DMS79 (cell line): Measurements from ENCODE around the gene CTNND2.
"Not testable (repeated sequence)": the region's sequence is repeated elsewhere in the genome, so short reads cannot be mapped to it uniquely, and the experiment has no call there.

Source experiments
- DNase-seq: peaks from one replicate; lab custom pipeline; 2025; lab: John Stamatoyannopoulos, UW

Gene CTNND2

DNA sequence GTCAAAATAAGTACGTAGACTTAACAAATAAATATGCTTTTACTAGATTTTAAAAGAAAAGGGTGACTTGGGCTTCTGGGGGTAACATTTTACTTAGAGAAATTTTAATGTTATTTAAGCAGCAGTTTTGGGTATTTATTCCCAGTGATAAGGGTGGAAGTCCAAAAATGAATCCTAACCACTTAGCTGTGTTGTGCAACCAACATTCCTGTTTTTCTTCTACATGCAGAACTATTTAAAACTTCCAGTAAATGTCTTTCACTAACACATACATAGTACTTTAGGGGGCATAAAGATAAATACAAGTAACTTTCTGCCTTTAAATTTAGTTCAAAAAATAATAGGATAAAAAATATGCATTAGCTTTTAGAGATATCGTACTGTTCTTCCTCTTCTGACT, 436.7 kb downstream of the CTNND2 start:
- no peak for DNase-seq

DNA sequence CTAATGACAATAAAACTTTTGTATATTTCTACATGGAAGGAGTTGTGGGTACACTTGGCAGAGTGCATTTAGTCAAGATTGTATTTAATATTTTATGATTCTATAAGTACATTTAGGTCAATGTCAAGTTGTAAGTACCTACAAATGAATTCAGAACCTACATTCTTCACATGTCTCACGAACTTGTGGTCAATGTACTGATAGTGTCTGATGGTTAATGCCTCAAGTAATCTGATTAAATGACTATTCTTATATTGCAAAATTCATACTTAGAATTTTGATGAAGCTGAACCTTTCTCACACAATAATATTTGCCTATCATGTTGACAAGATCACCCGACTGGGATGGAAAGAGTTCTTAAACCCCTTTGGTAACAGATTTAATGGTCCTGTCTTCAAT, 444.5 kb downstream of the CTNND2 start:
- no peak for DNase-seq

DNA sequence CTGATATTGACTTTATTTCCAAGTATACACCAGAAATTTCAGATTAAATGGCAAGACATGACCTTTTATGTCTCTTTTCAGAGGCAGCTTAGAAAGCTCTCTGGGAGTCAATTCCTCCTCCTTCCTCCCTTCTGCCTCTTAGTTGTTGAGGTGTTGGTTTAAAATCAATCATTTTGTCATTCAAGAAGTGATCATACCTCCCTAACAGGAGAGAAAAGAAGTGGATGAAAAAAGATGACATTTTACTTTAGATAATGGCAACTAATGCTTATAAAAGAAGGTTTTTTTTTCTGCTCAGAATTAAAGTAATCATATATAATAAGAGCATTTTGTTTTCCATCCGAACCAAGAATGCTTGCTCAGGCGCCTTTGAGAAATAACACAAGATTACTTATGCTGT, 448.7 kb downstream of the CTNND2 start:
- DNase-seq, result no peak

DNA sequence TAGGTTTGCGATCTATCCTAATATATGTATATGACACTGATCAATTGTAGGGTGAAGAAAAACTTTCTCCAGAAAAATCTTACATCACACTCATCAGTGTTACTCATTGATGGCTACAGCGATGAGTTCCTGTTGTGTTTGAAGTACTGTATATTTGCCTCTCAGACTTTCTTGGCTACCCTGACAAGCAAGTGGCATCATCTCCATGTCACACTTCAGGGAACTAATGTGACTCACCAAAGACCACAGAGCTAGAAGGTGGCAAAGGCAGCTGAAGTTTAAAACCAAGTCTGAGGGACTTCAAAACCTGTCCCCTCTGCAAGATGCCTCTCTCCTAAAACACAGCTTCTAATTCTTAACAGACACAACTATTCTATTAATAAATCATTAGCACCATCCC, 451.4 kb downstream of the CTNND2 start:
- no peak for DNase-seq

DNA sequence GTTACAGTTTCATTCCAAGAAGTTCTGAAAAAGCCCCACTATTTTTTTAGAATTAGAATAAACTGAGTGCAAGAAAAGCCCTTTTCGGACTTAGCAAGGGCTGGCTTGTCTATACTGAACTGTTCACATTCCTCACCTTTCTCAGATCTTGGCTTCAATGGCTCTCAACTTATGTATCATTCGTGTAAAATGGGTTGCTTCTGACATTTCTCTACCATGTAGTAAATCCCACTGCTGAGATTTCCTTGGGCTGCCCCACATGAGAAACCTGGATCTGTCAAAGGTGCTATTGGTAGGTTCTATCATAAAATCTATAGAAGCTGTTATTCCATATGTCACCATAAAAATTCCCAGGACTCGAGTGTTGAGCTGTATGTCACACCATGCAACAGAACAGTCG, 454.3 kb downstream of the CTNND2 start:
- DNase-seq, result no peak

DNA sequence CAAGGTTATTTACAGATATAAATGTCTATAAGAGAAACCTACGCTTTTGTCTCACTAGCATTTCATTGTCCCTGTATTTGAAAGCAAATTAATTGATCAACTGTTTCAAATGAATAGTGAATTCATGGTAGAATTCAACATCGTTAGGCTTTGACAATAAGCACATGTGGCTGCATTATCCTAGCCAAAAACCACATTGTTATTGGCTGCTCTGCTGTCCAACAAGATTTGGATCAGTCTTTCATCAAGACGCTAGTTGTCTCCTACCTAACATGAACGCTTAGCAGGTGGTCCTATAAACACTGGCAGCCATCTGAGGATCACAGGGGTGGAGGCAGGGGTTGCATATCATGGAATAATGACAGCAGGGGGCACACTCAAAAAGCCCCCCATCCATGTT, 455.0 kb downstream of the CTNND2 start:
- no peak for DNase-seq

DNA sequence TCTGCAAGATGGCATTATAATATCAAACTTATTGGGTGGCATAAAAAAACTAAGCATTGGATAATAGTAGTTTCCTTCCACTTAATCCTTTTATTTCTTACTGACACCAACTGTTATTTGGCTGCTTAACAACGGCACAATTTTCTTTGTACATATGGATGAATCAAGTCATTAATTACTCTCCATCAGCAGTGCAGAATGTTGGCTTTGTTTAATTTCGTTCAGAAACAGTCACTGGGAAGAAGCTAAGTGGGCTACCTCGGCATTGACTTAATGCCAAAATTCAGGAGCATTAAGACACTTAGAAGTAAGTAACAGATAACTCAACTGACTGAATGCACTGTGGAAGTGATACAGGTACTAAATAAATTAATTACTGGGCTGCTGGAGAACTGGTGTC, 460.4 kb downstream of the CTNND2 start:
- DNase-seq, result no peak

DNA sequence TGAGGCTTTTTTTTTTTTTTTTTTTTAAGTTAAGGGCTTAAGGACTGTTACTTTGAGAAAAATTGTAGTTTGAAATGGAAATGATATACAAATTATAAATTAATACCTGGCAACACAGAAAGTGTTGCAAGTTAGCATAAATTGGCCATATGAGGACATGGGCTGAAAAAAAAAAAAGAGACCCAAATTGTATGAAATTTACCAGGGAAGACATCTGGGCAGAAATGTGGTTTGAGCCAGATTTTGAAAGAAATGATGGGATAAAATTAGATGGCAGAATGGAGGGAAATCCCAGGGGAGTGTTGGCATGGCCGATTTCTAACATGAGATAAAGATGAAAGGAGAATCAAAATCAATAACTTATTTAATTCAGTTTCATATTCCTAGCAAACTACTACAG, 472.1 kb downstream of the CTNND2 start:
- DNase-seq, result no peak

DNA sequence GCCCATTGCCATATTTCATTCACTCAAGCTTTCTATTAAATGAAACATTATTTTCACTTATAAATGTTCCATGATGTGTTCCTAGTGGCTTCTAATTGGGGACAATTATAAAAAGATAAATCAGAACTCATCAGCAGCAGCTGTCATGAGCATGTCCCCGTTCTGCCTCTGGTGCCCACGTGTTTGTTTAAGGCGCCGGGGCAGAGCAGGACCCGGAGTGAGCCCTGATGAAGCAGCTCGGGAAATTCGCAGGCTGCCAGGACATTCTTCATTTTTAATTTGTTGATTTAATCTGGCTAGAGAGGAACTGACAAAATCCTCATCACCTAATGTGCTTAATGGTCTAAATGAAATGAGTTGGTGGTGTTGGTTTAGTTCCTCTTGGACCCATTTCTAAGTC, 475.0 kb downstream of the CTNND2 start:
- DNase-seq, result no peak

DNA sequence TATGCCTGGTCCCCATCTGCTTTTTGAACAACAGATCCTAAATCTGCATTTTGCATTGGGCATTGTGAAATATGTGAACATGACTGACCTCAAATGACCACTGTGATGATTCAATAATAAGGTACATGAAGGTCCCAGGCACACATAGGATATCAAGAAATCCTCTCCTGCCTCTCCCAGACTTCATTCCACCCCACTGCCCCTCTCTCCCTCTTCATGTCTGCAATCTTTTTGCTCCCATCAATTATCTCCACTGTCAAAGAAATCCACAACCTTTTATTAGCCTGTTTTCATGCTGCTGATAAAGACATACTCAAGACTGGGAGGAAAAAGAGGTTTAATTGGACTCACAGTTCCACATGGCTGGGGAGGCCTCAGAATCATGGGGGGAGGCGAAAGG, 476.7 kb downstream of the CTNND2 start:
- DNase-seq, result no peak

DNA sequence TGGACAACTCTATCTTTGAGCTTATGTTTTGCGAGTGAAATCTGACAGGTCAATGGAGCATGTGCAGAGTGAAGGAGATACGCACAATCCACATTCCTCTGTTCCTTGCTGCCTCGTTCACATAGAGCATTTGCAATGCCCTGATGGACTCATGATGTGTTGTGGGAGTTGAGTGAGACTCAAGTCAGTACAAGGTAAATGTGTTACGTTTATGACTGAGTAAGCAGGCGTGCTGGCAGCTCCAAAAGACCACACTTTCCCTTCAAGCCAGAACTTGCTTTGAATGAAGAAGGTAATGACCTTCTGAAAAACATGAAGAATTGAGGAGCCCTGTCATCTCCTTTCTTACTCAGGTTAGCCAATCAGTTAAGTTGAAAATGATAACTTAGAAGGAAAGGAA, 477.8 kb downstream of the CTNND2 start:
- no peak for DNase-seq

DNA sequence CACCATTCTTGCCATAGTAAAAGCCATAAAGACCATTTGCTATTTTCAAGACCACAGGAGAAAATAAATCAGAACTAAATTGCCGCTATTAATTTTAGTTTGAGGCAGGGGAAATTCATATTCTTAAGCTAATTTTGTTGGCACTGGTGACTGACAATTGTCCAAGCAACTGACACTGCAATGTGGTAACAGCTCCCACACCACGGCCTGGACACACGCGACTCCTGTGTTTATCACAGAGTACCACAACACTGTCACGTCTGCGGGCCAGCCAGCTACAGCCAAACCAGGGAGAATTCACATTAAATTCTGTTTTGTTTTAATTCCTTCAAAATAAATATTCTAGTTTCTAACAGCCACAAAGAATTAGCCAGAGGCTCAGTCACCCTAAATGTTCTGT, 481.9 kb downstream of the CTNND2 start:
- no peak for DNase-seq

DNA sequence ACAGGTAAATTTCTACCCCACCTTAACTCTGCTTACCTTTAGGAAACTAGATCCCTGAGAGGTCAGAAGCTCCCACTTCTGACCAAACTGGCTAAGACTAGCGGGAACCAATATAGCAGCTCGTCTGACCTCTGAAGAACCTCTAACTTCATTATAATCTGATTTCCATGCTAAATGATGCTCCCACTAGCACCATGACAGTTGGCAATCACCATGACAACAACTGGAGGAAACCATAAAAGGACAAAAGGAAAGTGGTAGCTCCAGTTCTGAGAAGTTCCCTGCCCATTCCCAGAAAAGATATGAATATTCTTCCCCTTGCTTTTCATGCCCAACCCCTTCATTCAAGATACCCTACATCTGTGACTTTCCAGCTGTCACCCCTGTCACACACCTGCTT, 483.3 kb downstream of the CTNND2 start:
- no peak for DNase-seq

DNA sequence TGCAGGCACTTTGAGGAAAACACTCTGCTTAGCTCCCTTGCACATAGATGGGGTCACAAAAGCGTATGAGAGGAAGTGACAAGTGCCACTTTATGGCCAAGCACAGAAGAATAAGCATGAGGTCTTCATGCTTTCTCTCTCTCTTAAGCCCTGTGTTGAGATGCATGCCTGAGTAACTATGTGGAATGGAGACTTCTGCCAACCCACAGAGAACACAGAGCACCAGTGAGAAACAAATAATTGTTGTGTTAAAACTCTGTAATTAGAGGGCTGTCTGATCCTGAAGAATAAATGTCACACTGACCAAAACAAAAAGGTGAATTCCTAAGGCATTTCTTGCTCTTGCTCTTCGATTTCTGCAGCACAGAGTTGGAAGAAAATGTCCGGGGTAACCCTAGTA, 488.5 kb downstream of the CTNND2 start:
- peak; percentile 55 for DNase-seq

DNA sequence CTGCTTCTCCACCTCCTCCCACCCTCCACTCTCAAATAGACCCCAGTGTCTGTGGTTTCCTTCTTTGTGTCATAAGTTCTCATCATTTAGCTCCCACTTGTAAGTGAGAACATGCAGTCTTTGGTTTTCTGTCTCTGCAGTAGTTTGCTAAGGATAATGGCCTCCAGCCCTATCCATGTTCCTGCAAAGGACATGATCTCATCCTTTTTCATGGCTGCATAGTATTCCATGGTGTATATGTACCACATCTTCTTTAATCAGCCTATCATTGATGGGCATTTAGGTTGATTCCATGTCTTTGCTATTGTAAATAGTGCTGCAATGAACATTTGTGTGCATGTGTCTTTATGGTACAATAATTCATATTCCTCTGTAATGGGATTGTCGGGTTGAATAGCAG, 489.5 kb downstream of the CTNND2 start:
- DNase-seq, result not testable (repeated sequence)

DNA sequence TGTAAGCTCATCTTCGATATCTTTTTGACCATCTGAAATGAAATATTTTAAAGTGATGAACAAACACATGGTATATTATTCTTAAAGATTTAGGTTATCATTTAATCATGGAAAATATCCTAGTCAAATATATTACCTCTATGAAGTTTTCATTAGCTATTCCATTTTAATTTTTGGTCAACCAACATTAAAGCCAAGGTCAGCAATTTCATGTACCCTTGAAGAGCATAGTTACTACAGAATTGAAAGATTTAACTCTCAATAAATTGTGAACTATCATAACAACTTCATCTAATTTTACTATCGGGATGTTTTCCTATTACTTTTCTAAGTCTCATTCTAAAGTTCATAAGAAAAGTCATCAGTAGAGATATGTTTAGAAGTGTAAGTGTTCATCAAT, 492.6 kb downstream of the CTNND2 start:
- DNase-seq, result no peak

DNA sequence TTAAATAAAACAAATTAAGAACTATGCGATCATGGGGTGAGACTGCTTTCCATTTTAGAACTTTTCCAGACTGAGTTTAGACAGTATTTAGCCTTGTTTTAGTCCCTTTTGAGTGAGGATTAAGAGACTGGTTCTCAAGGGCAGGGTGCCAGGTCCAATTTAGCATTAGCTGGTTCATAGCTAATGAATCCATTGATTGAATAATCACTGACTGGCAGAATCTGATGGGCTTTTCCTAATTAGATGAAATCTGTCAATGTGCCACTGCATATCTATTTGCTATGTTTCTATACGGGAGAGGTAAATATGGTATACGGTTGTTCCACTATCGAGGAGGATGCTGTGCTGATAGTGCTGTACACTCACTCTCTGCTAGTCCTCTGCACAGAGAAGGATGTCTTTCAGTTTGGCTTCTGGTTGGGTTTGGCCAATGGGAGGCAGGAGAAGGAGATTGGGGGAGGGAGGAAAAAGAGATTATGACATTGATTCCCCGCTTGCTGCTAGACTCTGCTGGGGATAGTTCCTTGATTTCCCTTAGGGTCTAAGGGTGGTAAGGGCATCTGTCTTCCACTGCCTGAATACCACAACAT, 496.6 kb downstream of the CTNND2 start:
- no peak for DNase-seq

DNA sequence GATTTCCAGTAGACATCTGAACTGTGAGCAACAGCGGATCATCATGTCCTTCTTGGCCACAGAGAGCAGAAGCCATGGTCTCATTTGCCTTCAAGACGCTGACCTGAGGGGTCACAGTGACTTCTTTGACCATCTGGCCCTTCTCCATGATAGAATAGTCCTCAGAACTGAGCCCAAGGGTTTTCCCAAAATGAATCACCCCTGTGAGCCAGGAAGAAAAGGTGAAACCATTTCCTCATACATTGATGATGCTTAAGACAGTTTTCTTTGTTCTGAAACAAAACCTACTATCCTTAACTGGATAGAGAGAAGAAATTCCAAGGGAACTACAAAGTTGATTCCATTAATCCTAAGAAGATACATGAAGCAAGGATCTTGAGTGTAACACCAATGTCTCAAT, 503.9 kb downstream of the CTNND2 start:
- DNase-seq, result no peak

DNA sequence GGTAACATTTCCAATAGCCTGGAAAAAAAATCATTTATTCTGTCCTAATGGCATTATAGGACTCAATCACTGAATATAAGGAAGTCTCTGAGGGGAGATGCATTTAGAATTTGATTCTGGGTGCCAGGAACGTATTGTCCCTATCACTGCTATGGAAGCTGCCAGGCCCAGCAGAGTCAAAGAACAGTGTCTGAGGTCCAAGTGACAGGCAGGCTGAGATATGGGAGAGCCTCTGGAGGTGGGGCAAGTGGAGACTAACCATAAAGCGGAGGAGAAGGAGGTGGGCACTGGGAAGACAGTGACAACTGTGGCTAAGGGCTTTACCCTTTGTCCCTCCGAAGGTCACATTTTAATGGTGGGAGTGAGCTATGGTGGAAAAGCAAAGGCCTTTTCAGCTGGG, 505.5 kb downstream of the CTNND2 start:
- no peak for DNase-seq

DNA sequence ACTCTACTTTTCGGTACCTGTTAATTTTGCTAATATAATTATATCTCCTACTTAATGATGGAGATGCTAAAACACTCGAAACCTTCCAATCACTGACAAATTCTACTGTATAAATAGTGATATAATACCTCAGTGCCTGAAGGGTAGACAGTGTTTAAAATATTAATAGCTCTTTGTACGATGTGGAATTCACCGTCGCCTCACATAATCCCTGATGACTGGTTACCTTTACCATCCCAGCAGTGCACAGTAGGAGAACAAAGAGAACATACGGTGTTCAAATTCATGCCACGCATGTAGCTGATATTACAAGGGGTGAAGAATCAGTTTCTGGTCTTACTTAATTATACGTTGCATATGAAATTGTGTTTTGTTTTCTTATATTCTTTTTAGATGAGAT, 506.7 kb downstream of the CTNND2 start:
- no peak for DNase-seq

DNA sequence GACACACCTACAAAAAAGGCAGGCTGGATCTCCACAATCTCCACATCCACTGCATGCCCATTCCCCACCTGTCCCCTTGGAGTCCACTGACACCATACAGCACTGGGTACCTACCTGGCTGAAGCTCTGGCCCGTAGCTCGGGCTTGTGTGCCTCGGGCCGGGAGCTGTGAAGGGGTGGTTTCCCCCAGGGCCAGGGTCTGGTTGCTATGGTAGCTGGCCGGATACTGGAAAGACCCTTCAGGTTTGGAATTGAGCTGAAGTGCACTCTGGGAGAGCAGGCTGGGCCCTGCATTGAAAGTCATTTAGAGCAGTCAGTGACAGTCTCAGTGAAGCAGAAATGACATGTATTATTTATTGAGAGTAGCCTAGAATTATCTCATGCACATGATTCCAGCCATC, 507.3 kb downstream of the CTNND2 start:
- DNase-seq, result no peak

DNA sequence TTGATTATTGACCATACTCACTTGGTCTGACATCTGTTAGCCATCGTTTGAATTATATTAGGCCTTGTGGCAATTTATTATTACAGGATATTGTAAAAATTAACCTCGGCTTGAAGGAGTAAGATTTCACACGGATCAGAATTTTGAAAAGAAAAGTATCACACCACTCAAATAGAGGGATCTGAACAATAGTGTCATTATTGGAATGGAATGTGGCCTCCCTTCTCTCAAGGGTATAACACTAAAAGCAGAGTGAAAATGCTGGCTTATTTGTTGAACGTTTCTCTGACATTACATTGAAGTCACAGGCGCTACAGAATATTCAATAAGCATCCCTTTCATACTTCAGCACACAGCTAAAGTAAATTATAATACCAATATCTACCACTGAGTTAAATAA, 509.3 kb downstream of the CTNND2 start:
- DNase-seq, result no peak

DNA sequence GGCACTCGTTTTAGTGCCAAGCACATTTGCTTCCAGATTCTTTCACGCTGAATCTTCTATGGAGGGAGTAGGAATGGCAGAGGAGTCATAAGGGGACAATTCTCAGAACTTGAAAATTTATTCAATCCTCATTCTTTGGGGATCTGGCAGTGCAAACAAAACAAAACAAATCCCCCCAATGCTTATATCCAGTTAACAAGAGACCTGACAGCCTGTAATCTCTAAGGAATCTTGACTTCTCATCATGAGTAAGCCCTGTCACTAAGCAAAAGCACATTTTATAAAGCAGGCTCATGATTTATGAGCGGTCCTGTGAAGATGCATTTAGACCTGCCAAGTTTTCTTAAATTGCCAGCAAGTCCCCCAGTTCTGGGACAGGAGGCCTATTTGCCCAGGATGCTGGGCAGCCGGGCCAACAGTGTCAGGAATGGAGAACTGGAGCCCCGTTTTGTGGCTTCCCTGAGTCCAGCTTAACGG, 513.9 kb downstream of the CTNND2 start:
- DNase-seq, result no peak

DNA sequence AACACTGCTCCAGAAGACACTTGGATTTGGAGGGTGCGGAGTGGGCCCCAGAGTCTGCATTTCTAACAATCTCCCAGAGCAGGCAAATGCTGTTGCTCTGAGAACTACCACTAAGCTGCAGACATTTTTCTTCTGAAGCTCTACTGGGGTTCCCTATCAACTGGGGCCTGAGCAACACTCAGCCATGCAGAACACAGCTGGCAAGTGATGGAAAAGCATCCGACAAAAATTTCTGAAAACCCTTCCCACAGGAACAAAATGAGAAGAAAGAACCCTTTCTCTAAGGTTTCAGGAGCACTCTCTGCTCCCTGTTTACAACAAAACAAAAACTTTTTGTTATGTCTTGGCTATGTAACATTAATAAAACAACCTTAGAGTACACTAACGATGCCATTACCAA, 516.9 kb downstream of the CTNND2 start:
- DNase-seq, result no peak

DNA sequence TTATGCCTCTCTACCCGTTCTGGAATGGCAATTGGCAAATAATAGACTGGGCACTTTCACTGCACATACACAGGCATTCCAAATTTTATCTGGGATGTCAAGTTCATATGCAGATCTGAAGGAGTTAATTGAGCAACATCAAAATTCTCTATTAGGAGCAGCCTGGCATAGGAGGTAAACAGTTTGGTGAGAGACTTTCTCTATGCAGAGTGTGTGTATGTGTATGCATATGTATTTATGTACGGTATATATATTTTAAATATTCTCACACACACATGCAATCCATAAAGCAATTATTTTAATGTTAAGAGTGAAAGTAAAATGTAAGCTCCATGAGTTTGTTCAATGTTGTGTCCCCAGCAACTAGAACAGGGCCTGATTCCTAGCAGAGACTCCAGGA, 517.8 kb downstream of the CTNND2 start:
- DNase-seq, result no peak
